HPDE6-E6E7 (cell line): ENCODE measurements around the gene SLC10A3.

ENCODE experiments used
- DNase-seq: peaks from one replicate; pipeline ENCODE4 v3.0.0; 2011; ENCODE audit warnings: missing footprints; ENCODE audit errors: extremely low spot score

Gene SLC10A3

GRCh38 chrX:154484255-154485149 is 5.9 kb downstream of the SLC10A3 start:
- peak; percentile 46 for DNase-seq

GRCh38 chrX:154483325-154483724 is 7.1 kb downstream of the SLC10A3 start:
- DNase-seq, result no peak

GRCh38 chrX:154482786-154483185 is 7.6 kb downstream of the SLC10A3 start:
- DNase-seq, result no peak

- DNase-seq, result no peak
These were observed 8.4 kb downstream of the SLC10A3 start for GRCh38 chrX:154481911-154482601.

GRCh38 chrX:154481195-154481594 is 9.2 kb downstream of the SLC10A3 start:
- no peak for DNase-seq

- peak; percentile 95 for DNase-seq
These were observed 11.5 kb downstream of the SLC10A3 start, which contains the start of gene LAGE3 for GRCh38 chrX:154478728-154479622. LAGE3 (minus strand) TSS chrX:154479281; CDS start chrX:154478915, 366 bp downstream.

- DNase-seq, result no peak
These were observed 12.4 kb downstream of the SLC10A3 start for GRCh38 chrX:154477891-154478477.

GRCh38 chrX:154476821-154477220 is 13.6 kb downstream of the SLC10A3 start:
- no peak for DNase-seq

- no peak for DNase-seq
These were observed 16.7 kb downstream of the SLC10A3 start for GRCh38 chrX:154473683-154474082.

- DNase-seq, result no peak
These were observed 17.5 kb downstream of the SLC10A3 start for GRCh38 chrX:154472685-154473632.

GRCh38 chrX:154471839-154472684 is 18.4 kb downstream of the SLC10A3 start:
- no peak for DNase-seq

GRCh38 chrX:154470914-154471568 is 19.4 kb downstream of the SLC10A3 start:
- no peak for DNase-seq

- no peak for DNase-seq
These were observed 20.0 kb downstream of the SLC10A3 start for GRCh38 chrX:154470434-154470833.

GRCh38 chrX:154469880-154470279 is 20.5 kb downstream of the SLC10A3 start:
- DNase-seq, result no peak

GRCh38 chrX:154469114-154469513 is 21.3 kb downstream of the SLC10A3 start:
- DNase-seq, result no peak

GRCh38 chrX:154468217-154468616 is 22.2 kb downstream of the SLC10A3 start:
- no peak for DNase-seq

GRCh38 chrX:154467556-154467955 is 22.9 kb downstream of the SLC10A3 start:
- no peak for DNase-seq

- DNase-seq, result no peak
These were observed 23.5 kb downstream of the SLC10A3 start for GRCh38 chrX:154466907-154467306.

- no peak for DNase-seq
These were observed 24.4 kb downstream of the SLC10A3 start for GRCh38 chrX:154466036-154466435.
